ENCODE measurements around the gene VENTX. TPM values are rescaled to one million over a fixed set of nuclear protein-coding genes. Genes with fewer than 3 reads are reported as not detected.
A peak's percentile ranks its signal among the peaks of the same experiment; 100 is the strongest.

The VENTX gene
- total and polyA plus RNA-seq, 2 donors, result 0.09 to 1.5 TPM

DNA sequence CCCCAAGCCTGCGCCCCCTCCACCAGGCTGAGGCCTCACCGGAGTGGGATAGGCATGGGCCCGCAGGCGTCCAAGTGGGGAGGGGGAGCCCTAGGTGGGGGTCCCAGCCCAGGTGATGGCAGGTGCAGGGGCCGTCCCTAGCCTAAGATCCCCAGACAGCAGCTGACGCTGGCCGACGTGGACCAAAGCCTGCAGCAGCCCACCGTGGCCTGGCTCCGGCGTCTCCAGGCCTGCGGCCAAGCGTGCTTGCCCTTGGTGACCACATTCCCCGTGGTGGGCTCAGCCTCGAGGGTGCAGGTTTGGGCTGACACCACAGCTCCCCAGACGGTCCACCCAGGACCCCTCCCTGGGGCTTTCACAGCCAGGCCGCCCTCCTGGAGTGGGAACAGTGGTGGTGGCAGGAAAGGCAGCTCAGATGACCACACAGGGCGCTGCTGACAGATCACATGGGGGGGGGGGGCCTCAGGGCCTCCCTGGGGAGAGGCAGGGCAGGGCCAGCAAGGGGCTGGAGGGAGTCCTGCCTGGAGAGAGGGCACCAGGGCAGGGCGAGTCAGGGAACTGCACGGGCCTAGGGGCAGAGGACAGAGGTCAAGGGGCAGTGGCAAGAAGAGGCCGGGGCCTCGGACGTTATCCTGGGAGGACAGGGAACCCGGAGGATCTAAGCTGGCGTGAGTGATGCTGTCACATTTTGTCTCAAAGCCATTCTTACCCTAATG is 39.8 kb downstream of the VENTX start:
- H3K4me1 ChIP-seq (ENCODE audit: control insufficient read depth in 2 of 2, insufficient read depth in 2 of 2, low read length in 2 of 2), result peaks cover 16 to 41% of the 10 kb centered on the region in 2 donors
- no peak for DNase-seq (ENCODE audit: low read depth in 6 of 9, low spot score in 9 of 9)
- WGBS, result 88% methylated on average over 25 of the region's 25 CpGs
- peaks cover 22 to 35% of the 10 kb centered on the region in 2 donors for H3K36me3 ChIP-seq (ENCODE audit: control insufficient read depth in 2 of 2, insufficient read depth in 2 of 2, low read length in 1 of 2)
- no peak overlapping the region for H3K4me3 ChIP-seq (ENCODE audit: low read length in 2 of 2)
- H3K27ac ChIP-seq (ENCODE audit: low read depth in 1 of 2, low read length in 1 of 2), result peak overlapping the region in 1 of 2 donors; percentile 36
- H3K27me3 ChIP-seq (ENCODE audit: control insufficient read depth in 2 of 2, insufficient read depth in 1 of 2, low read length in 1 of 2), result peaks cover 24 to 37% of the 10 kb centered on the region in 2 donors
- peaks cover 0 to 2% of the 10 kb centered on the region in 2 donors for H3K9me3 ChIP-seq (ENCODE audit: control insufficient read depth in 2 of 2, insufficient read depth in 1 of 2, low read length in 1 of 2)

DNA sequence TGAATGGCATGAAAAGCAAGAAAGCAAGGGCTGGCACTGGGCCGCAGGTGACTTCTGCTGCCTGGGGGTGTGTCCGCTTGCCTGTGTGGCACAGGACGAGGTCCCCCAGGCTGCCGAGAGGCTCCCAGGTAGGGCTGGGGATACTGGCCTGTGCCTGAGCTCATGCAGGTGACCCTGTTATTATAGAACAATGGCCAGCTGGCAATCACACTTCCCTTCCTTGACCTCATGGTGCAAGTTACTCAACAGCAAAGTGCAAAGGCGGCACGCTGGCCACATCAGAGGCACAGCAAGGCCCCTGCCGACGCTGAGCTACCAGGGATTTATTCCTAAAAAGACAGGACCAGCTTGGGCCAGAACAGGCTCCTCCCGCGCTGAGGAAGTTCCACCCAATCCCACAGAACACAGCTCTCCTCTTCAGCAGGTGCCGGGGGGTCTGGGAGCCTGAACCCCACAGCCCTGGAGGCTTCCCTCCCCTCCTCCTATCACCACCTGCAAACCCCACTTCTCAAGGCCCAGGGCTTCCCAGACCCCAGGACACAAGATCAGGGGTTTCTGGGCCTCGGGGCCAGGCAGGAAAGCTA is 40.4 kb downstream of the VENTX start:
- peaks cover 0 to 2% of the 10 kb centered on the region in 2 donors for H3K9me3 ChIP-seq (ENCODE audit: control insufficient read depth in 2 of 2, insufficient read depth in 1 of 2, low read length in 1 of 2)
- H3K36me3 ChIP-seq (ENCODE audit: control insufficient read depth in 2 of 2, insufficient read depth in 2 of 2, low read length in 1 of 2), result peaks cover 28 to 41% of the 10 kb centered on the region in 2 donors
- peak overlapping the region in 1 of 2 donors; percentile 36 for H3K27ac ChIP-seq (ENCODE audit: low read depth in 1 of 2, low read length in 1 of 2)
- 56% methylated on average over 12 of the region's 12 CpGs for WGBS
- DNase-seq (ENCODE audit: low read depth in 6 of 9, low spot score in 9 of 9), result peak in 1 of 9 donors; percentile 7
- no peak overlapping the region for H3K4me3 ChIP-seq (ENCODE audit: low read length in 2 of 2)
- H3K4me1 ChIP-seq (ENCODE audit: control insufficient read depth in 2 of 2, insufficient read depth in 2 of 2, low read length in 2 of 2), result peaks cover 16 to 41% of the 10 kb centered on the region in 2 donors
- peaks cover 24 to 37% of the 10 kb centered on the region in 2 donors for H3K27me3 ChIP-seq (ENCODE audit: control insufficient read depth in 2 of 2, insufficient read depth in 1 of 2, low read length in 1 of 2)

DNA sequence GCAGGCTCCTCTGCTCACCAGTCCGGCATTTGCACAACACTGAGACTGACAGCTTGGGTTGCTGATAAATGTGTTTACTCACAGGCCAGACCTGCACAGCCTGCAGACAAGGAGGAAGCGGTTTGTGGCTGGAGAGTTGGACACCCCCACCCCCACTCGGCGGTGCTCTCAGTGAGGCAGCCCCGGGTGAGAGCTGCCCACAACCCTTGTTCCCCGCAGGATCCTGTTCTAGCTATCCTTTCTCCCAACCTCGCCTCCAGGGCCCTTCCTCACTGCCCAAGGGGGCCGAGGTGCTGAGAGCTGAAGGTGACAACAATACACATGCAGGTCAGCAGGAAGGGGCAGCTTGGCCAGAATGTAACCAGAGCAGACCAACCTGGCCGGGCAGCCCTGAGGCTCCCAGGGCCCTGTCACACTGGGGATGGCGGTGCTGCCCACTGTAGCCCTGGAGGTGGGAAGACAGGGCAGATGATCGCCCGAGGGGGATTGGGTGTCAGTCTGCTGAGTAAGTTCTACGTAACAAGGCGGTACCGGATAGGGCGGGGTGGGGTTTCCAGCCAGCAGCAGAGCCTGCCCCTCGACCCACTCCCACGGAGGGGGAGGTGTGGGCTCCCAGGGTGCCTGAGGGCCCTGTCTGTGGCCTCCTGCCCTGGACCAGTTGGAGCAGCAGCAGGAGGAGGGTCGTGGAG is 41.1 kb downstream of the VENTX start:
- 48% methylated on average over 19 of the region's 19 CpGs for WGBS
- Histone ChIP-seq H3K27me3 (ENCODE audit: control insufficient read depth in 2 of 2, insufficient read depth in 1 of 2, low read length in 1 of 2) (peaks cover 24 to 37% of the 10 kb centered on the region in 2 donors), H3K27ac (ENCODE audit: low read depth in 1 of 2, low read length in 1 of 2) (peak overlapping the region in 1 of 2 donors; percentile 36), H3K9me3 (ENCODE audit: control insufficient read depth in 2 of 2, insufficient read depth in 1 of 2, low read length in 1 of 2) (peaks cover 0 to 2% of the 10 kb centered on the region in 2 donors), H3K36me3 (ENCODE audit: control insufficient read depth in 2 of 2, insufficient read depth in 2 of 2, low read length in 1 of 2) (peaks cover 28 to 48% of the 10 kb centered on the region in 2 donors), H3K4me1 (ENCODE audit: control insufficient read depth in 2 of 2, insufficient read depth in 2 of 2, low read length in 2 of 2) (peaks cover 16 to 41% of the 10 kb centered on the region in 2 donors), H3K4me3 (ENCODE audit: low read length in 2 of 2) (no peak overlapping the region)
- peak in 1 of 9 donors; percentile 29 for DNase-seq (ENCODE audit: low read depth in 6 of 9, low spot score in 9 of 9)

DNA sequence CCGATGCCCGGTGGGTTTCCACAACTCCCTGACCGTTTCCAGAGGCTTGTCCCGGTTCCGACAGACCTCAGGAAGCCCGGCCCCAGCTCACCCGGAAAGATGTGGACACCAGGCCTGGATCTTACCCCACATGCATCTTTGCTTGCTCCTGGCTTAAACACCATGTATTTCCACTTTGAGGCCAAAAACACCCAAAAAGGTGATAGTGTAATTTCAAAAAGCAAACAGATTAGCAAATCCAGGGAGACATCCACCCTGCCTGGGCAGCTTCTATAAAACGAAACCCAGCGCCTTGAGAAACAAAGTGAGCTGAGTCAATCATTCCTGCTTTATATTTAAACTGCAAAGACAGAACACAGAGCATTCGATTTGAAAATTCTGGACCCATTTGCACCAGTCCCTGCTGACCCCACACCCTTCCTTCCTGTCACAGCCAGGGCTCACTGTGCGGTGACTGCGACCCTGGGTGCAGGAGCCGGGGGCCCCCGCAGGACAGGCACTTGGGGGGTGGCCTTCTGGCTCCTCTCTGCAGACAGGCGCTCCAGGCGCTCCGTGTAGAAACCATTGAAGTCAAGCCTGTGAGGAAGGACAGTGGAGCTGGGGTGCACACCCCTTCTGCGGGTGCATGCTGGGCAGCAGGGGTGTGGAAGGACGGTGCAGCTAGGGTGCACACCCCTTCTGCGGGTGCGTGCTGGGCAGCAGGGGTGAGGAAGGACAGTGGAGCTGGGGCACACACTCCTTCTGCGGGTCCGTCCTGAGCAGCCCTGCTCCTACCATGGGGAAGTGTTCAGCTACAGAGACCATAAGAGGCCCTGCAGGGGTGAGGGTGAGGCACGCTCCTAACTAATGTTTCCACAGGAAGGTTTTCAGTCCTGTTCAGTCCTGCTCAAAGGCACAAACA is 41.9 kb downstream of the VENTX start:
- no peak for DNase-seq (ENCODE audit: low read depth in 6 of 9, low spot score in 9 of 9)
- Histone ChIP-seq H3K27me3 (ENCODE audit: control insufficient read depth in 2 of 2, insufficient read depth in 1 of 2, low read length in 1 of 2) (peaks cover 24 to 34% of the 10 kb centered on the region in 2 donors), H3K27ac (ENCODE audit: low read depth in 1 of 2, low read length in 1 of 2) (no peak overlapping the region), H3K4me1 (ENCODE audit: control insufficient read depth in 2 of 2, insufficient read depth in 2 of 2, low read length in 2 of 2) (peaks cover 16 to 40% of the 10 kb centered on the region in 2 donors), H3K4me3 (ENCODE audit: low read length in 2 of 2) (no peak overlapping the region), H3K9me3 (ENCODE audit: control insufficient read depth in 2 of 2, insufficient read depth in 1 of 2, low read length in 1 of 2) (peaks cover 0 to 2% of the 10 kb centered on the region in 2 donors), H3K36me3 (ENCODE audit: control insufficient read depth in 2 of 2, insufficient read depth in 2 of 2, low read length in 1 of 2) (peaks cover 34 to 56% of the 10 kb centered on the region in 2 donors)
- WGBS, result 79% methylated on average over 24 of the region's 24 CpGs

DNA sequence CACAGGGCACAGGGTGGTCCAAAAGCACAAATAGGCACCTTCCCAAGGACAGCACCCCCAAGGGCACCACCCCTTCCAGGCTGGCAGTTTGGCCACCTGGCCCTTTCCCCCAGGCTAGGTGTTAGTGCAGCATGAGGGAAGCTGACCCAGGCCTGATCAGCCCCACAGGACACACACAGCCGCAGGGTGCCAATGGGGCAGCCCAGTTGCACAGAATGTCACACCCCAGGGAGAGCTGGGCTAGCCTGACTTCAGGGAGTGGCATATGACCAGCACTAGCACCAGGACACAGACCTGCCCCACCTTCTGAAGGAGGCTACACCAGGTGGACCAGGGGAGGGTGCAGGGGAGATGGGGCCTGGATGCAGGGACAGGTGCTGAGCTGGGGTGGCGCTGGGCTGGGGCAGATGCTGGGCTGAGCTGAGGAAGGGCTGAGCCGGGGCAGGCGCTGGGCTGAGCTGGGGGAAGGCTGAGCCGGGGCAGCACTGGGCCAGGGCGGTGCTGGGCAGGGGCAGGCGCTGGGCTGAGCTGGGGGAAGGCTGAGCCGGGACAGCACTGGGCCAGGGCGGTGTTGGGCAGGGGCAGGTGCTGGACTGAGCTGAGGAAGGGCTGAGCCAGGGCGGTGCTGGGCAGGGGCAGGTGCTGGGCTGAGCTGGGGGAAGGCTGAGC is 42.9 kb downstream of the VENTX start:
- H3K27me3 ChIP-seq (ENCODE audit: control insufficient read depth in 2 of 2, insufficient read depth in 1 of 2, low read length in 1 of 2), result peaks cover 20 to 24% of the 10 kb centered on the region in 2 donors
- no peak overlapping the region for H3K4me3 ChIP-seq (ENCODE audit: low read length in 2 of 2)
- 98% methylated on average over 10 of the region's 10 CpGs for WGBS
- H3K9me3 ChIP-seq (ENCODE audit: control insufficient read depth in 2 of 2, insufficient read depth in 1 of 2, low read length in 1 of 2), result peaks cover 0 to 2% of the 10 kb centered on the region in 2 donors
- no peak for DNase-seq (ENCODE audit: low read depth in 6 of 9, low spot score in 9 of 9)
- peaks cover 43 to 66% of the 10 kb centered on the region in 2 donors for H3K36me3 ChIP-seq (ENCODE audit: control insufficient read depth in 2 of 2, insufficient read depth in 2 of 2, low read length in 1 of 2)
- no peak overlapping the region for H3K27ac ChIP-seq (ENCODE audit: low read depth in 1 of 2, low read length in 1 of 2)
- peaks cover 10 to 31% of the 10 kb centered on the region in 2 donors for H3K4me1 ChIP-seq (ENCODE audit: control insufficient read depth in 2 of 2, insufficient read depth in 2 of 2, low read length in 2 of 2)

DNA sequence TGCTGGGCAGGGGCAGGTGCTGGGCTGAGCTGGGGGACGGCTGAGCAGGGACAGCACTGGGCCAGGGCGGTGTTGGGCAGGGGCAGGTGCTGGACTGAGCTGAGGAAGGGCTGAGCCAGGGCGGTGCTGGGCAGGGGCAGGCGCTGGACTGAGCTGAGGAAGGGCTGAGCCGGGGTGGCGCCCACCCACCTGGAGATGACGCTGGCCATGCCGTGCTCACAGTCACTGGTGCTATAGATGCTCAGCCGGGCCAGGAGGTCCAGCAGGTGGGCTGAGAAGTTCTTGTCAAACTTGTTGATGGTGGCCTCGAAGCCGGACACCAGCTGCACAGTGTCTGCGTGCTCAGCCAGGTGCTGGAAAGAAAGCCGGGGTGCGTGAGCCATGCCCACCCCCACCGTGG is 43.4 kb downstream of the VENTX start:
- Histone ChIP-seq H3K36me3 (ENCODE audit: control insufficient read depth in 2 of 2, insufficient read depth in 2 of 2, low read length in 1 of 2) (peaks cover 47 to 69% of the 10 kb centered on the region in 2 donors), H3K27ac (ENCODE audit: low read depth in 1 of 2, low read length in 1 of 2) (no peak overlapping the region), H3K4me1 (ENCODE audit: control insufficient read depth in 2 of 2, insufficient read depth in 2 of 2, low read length in 2 of 2) (peaks cover 5 to 25% of the 10 kb centered on the region in 2 donors), H3K27me3 (ENCODE audit: control insufficient read depth in 2 of 2, insufficient read depth in 1 of 2, low read length in 1 of 2) (peaks cover 15 to 19% of the 10 kb centered on the region in 2 donors), H3K4me3 (ENCODE audit: low read length in 2 of 2) (no peak overlapping the region), H3K9me3 (ENCODE audit: control insufficient read depth in 2 of 2, insufficient read depth in 1 of 2, low read length in 1 of 2) (no peaks in the 10 kb centered on the region)
- 98% methylated on average over 15 of the region's 15 CpGs for WGBS
- no peak for DNase-seq (ENCODE audit: low read depth in 6 of 9, low spot score in 9 of 9)

DNA sequence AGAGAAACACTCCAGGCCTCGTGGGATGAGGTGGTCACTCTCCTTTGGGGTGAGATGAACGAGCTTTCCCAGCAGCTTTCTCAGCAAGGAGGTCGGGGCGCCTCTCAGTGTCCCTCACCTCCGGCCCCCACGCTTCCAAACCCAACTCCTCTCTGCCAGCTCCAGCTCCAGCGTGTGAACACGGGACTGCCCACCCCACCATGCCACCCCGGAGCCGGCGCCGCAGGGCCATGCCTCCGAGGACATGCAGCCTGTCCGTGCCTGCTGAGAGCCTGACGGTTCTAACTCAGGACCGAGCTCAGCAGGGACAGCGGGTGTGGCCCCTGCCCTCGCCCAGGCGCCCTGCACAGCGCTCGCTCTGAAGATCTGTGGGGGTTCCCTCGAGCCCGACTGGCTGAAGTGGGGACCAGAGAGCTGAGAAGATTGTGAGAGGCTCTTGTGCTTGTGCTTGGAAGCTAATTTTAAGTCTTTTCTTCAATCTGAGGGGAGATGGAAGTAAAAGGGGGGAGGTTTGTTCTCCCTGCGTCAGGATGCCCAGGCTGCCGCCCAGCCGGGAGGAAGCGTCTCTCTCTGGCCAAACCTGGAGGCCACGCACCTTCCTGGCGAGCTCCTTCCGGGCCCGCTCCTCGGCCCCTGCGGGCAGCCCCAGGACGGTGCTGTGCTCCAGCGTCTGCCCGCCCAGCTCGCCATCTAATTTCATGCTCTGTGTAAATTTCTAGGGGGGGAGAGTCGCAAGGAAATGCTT is 44.1 kb downstream of the VENTX start:
- no peak for DNase-seq (ENCODE audit: low read depth in 6 of 9, low spot score in 9 of 9)
- H3K27ac ChIP-seq (ENCODE audit: low read depth in 1 of 2, low read length in 1 of 2), result no peak overlapping the region
- H3K4me3 ChIP-seq (ENCODE audit: low read length in 2 of 2), result no peak overlapping the region
- no peaks in the 10 kb centered on the region for H3K9me3 ChIP-seq (ENCODE audit: control insufficient read depth in 2 of 2, insufficient read depth in 1 of 2, low read length in 1 of 2)
- H3K27me3 ChIP-seq (ENCODE audit: control insufficient read depth in 2 of 2, insufficient read depth in 1 of 2, low read length in 1 of 2), result peaks cover 8 to 12% of the 10 kb centered on the region in 2 donors
- WGBS, result 97% methylated on average over 38 of the region's 38 CpGs
- peaks cover 47 to 77% of the 10 kb centered on the region in 2 donors for H3K36me3 ChIP-seq (ENCODE audit: control insufficient read depth in 2 of 2, insufficient read depth in 2 of 2, low read length in 1 of 2)
- peaks cover 0 to 25% of the 10 kb centered on the region in 2 donors for H3K4me1 ChIP-seq (ENCODE audit: control insufficient read depth in 2 of 2, insufficient read depth in 2 of 2, low read length in 2 of 2)
